LHCN-M2 (cell line): Measurements from ENCODE around the gene STK11IP. TPM values are rescaled to one million over a fixed set of nuclear protein-coding genes. Genes with fewer than 3 reads are reported as not detected.

Experiments used
- DNase-seq: peaks from one replicate; pipeline ENCODE4 v3.0.0-alpha.2; 2012; ENCODE audit warnings: low read depth
- total RNA-seq: library from RNA; depleted of rRNA; stranded (reverse); fragments of >200 nt; gene quantifications from 2 replicates; pipeline ENCODE4 v1.2.3, GENCODE V29; 2014

Gene STK11IP
- total RNA-seq, 1 experiment from 2014 or later: 11.6 TPM

- no peak for DNase-seq
Observed at GRCh38 chr2:219576505-219577388, 20.9 kb upstream of the STK11IP start.

GRCh38 chr2:219578811-219579613 is 18.6 kb upstream of the STK11IP start:
- DNase-seq: peak; percentile 42

- DNase-seq: no peak
Observed at GRCh38 chr2:219581346-219581745, 16.3 kb upstream of the STK11IP start.

GRCh38 chr2:219591091-219591490 is 6.6 kb upstream of the STK11IP start:
- DNase-seq: no peak

- DNase-seq: no peak
Observed at GRCh38 chr2:219592736-219593135, 4.9 kb upstream of the STK11IP start.

GRCh38 chr2:219593154-219593553 is 4.5 kb upstream of the STK11IP start:
- DNase-seq: no peak

- no peak for DNase-seq
Observed at GRCh38 chr2:219595256-219595655, 2.4 kb upstream of the STK11IP start.

- peak; percentile 23 for DNase-seq
Observed at GRCh38 chr2:219596954-219597551, 604 bp upstream of the STK11IP start.

- DNase-seq: no peak
Observed at GRCh38 chr2:219598308-219599078, 836 bp downstream of the STK11IP start.

DNA sequence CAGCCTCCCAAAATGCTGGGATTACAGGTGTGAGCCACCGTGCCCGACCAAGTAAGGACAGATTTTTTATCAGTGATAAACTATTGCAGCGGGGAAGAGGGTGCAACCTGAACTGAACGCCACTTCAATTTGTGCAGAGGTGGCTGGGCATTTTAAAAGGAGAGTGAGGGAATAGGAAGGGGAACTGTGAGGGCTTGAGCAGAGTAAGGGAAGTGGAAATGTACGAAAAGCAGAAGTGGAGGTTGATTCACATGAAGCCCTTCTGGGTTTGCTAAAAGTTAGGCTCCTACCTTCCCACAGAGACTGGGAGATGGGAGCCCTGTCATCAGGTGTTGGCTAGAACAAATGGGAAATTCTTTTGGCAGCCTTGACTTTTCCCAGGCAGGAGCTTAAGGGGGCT is 6.1 kb downstream of the STK11IP start:
- no peak for DNase-seq

- DNase-seq: no peak
Observed at GRCh38 chr2:219605607-219605954, 7.9 kb downstream of the STK11IP start.

DNA sequence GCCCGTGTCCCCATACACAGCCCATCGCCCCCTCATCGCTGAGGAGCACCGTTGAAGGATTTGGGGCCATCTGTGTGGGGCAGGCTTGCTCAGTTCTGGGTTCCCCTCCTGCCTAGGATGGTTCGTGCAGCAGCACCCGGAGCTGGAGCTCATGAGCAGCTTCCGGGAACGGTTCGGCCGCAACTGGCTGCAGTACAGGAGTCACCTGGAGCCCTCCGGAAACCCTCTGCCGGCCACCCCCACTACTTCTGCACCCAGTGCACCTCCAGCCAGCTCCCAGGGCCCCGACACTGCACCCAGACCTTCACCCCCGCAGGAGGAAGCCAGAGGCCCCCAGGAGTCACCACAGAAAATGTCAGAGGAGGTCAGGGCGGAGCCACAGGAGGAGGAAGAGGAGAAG is 10.3 kb downstream of the STK11IP start:
- DNase-seq: no peak

- DNase-seq: no peak
Observed at GRCh38 chr2:219608399-219608964, 10.8 kb downstream of the STK11IP start.

DNA sequence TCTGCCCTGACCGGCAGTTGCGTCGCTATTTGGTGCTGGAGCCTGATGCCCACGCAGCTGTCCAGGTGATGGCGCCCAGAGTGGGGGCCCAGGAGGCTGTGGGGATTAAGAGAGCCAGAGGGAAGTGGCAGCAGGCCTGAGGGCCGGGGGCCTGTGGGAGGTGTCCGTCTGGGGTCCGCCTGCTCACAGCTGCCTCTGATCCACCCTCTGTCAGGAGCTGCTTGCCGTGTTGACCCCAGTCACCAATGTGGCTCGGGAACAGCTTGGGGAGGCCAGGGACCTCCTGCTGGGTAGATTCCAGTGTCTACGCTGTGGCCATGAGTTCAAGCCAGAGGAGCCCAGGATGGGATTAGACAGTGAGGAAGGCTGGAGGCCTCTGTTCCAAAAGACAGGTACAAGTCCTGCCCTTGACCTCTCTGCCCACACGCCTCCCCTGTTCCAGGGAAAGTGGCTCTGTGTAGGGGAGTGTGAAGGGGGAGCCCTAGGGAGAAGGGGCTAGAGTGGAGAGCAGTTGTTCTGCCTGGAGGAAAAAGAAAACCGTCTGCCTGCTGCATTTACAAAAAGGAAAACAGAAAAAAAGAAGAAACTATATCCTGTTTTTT is 11.6 kb downstream of the STK11IP start:
- no peak for DNase-seq

GRCh38 chr2:219611306-219611705 is 13.6 kb downstream of the STK11IP start:
- no peak for DNase-seq

- DNase-seq: no peak
Observed at GRCh38 chr2:219611866-219612576, 14.4 kb downstream of the STK11IP start.

DNA sequence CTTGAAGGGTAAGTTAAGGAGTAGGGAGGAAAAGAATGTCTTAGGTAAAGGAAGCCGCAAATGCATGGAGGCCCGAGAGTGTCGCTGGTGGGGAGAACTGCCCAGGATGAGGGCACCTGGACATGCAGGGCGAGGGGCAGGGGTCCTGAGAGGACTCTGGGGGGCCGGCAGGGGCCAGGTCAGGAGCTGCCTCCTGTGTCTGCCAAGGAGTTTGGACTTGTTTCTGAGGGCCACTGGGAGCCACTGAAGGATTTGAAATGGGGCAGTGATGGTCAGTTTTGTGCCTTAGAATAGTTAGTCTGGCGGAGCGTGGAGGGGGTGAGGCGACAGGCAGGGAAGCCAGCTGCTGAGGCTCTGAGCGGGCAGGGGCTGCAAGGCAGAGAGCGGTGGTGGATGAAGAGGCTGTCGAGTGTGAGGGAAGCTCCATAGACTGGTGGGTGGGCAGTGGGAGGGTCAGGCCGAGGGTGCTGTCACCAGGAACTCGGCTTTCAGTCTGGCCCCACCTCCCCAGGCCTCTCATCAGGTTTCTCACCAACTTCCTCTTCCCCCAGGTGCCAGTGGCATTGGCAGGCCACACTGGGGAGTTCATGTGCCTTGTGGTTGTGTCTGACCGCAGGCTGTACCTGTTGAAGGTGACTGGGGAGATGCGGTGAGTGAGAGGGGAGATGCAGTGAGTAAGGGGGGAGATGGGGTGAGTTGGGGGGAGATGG is 15.1 kb downstream of the STK11IP start:
- DNase-seq: no peak

DNA sequence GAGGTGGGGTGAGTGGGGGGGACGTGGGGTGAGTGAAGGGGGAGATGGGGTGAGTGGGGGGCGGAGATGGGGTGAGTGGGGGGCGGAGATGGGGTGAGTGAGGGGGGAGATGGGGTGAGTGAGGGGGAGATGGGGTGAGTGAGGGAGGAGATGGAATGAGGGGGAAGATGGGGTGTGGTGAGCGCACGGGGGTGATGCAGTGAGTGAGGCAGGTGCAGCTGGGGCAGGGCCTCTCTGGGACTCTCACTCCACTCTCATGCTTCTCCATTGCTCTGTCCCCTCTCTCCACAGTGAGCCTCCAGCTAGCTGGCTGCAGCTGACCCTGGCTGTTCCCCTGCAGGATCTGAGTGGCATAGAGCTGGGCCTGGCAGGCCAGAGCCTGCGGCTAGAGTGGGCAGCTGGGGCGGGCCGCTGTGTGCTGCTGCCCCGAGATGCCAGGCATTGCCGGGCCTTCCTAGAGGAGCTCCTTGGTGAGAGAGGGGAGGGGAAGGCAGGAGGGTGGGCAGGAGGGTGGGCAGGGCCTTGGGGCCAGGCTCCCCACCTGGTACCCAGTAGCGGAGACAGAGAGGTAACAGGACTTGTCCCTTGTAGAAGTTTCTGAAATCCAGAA is 15.9 kb downstream of the STK11IP start:
- DNase-seq: no peak
